ENCODE measurements around the gene EXOSC5. TPM values are rescaled to one million over a fixed set of nuclear protein-coding genes. Genes with fewer than 3 reads are reported as not detected.

EXOSC5 gene
- polyA plus RNA-seq, 4 donors: 9.4 to 36.4 (median 18.3) TPM

DNA sequence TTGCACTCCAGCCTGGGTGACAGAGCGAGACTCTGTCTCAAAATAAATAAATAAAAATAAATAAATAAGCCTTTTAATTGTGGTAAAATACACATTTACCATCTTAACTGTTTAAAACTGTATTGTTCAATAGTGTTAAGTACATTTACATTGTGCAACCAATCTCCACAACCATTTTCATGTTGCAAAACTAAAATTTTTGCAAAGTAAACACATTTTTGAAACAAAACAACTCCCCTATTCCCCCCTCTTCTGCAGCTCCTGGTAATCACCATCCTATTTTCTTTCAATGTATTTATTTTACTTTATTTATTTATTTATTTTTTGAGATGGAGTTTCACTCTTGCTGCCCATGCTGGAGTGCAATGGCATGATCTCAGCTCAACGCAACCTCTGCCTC, 27.4 kb downstream of the EXOSC5 start:
- 96 to 100% (median 96%) methylated on average over 2 of the region's 2 CpGs for WGBS, 3 donors
- H3K27ac ChIP-seq (ENCODE audit: low read depth in 1 of 3, low read length in 2 of 3): no peak overlapping the region
- no peaks in the 10 kb centered on the region for H3K9me3 ChIP-seq (ENCODE audit: control insufficient read depth in 2 of 2, insufficient read depth in 1 of 2, low read depth in 1 of 2, low read length in 1 of 2)
- H3K36me3 ChIP-seq (ENCODE audit: control insufficient read depth in 3 of 3, insufficient read depth in 2 of 3, low read depth in 1 of 3, low read length in 3 of 3): peaks cover 0 to 10% (median 0%) of the 10 kb centered on the region in 3 donors
- DNase-seq (no peak), FAIRE-seq (no peak)
- H3K4me1 ChIP-seq (ENCODE audit: control insufficient read depth in 3 of 3, insufficient read depth in 2 of 3, low read depth in 1 of 3, low read length in 2 of 3): peaks cover 2 to 13% (median 8%) of the 10 kb centered on the region in 3 donors
- no peak overlapping the region for H3K4me3 ChIP-seq (ENCODE audit: low read depth in 1 of 3, low read length in 3 of 3)
- H3K27me3 ChIP-seq (ENCODE audit: control insufficient read depth in 3 of 3, insufficient read depth in 3 of 3, low read length in 3 of 3): no peaks in the 10 kb centered on the region

DNA sequence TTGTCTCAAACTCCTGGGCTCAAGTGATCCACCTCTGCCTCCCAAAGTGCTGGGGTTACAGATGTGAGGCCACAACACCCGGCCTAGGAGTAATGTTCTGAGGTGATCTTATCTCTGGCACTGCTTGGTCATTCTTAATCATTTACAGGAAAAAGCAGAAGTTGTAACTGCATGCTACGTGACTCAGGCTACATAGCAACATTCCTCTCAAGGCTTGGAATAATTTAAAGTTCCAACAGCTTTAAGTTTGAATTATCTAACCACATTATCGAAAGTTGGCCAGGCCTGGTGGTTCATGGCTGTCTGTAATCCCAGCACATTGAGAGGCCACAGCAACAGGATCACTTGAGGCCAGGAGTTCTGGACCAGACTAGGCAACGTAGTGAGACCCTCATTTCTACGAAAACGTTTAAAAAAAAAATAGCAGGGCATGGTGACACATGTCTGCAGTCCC, 29.3 kb downstream of the EXOSC5 start:
- Histone ChIP-seq H3K9me3 (ENCODE audit: control insufficient read depth in 2 of 2, insufficient read depth in 1 of 2, low read depth in 1 of 2, low read length in 1 of 2) (no peaks in the 10 kb centered on the region), H3K4me3 (ENCODE audit: low read depth in 1 of 3, low read length in 3 of 3) (no peak overlapping the region), H3K36me3 (ENCODE audit: control insufficient read depth in 3 of 3, insufficient read depth in 2 of 3, low read depth in 1 of 3, low read length in 3 of 3) (peaks cover 0 to 10% (median 0%) of the 10 kb centered on the region in 3 donors), H3K4me1 (ENCODE audit: control insufficient read depth in 3 of 3, insufficient read depth in 2 of 3, low read depth in 1 of 3, low read length in 2 of 3) (peaks cover 3 to 22% (median 6%) of the 10 kb centered on the region in 3 donors), H3K27ac (ENCODE audit: low read depth in 1 of 3, low read length in 2 of 3) (peak overlapping the region in 2 of 3 donors; percentile 46 to 83), H3K27me3 (ENCODE audit: control insufficient read depth in 3 of 3, insufficient read depth in 3 of 3, low read length in 3 of 3) (no peaks in the 10 kb centered on the region)
- WGBS, 3 donors: 26 to 49% (median 33%) methylated on average over 6 of the region's 6 CpGs
- FAIRE-seq (no peak), DNase-seq (peak; percentile 53 to 67)

DNA sequence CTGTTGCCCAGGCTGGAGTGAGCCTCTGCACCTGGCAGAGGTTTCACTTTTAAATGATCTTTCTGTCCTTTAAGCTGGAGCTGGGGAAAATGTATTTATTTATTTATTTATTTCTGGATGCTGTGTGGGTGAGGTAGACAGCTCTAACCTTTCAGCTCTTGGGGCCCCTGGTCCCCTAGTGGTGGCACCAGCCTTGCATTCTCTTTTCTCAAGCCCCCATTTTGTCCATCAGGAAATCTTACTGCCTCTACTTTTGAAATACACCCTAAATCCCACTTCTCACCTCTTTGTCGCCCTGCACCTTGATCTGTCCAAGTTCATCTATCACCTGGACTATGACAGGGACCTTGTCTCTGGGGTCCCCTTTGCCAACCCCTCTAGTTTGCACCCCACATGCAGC, 31.1 kb downstream of the EXOSC5 start:
- Histone ChIP-seq H3K27ac (ENCODE audit: low read depth in 1 of 3, low read length in 2 of 3) (no peak overlapping the region), H3K4me3 (ENCODE audit: low read depth in 1 of 3, low read length in 3 of 3) (no peak overlapping the region), H3K4me1 (ENCODE audit: control insufficient read depth in 3 of 3, insufficient read depth in 2 of 3, low read depth in 1 of 3, low read length in 2 of 3) (peaks cover 4 to 29% (median 6%) of the 10 kb centered on the region in 3 donors), H3K9me3 (ENCODE audit: control insufficient read depth in 2 of 2, insufficient read depth in 1 of 2, low read depth in 1 of 2, low read length in 1 of 2) (no peaks in the 10 kb centered on the region), H3K36me3 (ENCODE audit: control insufficient read depth in 3 of 3, insufficient read depth in 2 of 3, low read depth in 1 of 3, low read length in 3 of 3) (peaks cover 0 to 10% (median 0%) of the 10 kb centered on the region in 3 donors), H3K27me3 (ENCODE audit: control insufficient read depth in 3 of 3, insufficient read depth in 3 of 3, low read length in 3 of 3) (no peaks in the 10 kb centered on the region)
- WGBS, 3 donors: 67 to 100% (median 96%) methylated on average over 1 of the region's 1 CpG
- DNase-seq (no peak), FAIRE-seq (no peak)

DNA sequence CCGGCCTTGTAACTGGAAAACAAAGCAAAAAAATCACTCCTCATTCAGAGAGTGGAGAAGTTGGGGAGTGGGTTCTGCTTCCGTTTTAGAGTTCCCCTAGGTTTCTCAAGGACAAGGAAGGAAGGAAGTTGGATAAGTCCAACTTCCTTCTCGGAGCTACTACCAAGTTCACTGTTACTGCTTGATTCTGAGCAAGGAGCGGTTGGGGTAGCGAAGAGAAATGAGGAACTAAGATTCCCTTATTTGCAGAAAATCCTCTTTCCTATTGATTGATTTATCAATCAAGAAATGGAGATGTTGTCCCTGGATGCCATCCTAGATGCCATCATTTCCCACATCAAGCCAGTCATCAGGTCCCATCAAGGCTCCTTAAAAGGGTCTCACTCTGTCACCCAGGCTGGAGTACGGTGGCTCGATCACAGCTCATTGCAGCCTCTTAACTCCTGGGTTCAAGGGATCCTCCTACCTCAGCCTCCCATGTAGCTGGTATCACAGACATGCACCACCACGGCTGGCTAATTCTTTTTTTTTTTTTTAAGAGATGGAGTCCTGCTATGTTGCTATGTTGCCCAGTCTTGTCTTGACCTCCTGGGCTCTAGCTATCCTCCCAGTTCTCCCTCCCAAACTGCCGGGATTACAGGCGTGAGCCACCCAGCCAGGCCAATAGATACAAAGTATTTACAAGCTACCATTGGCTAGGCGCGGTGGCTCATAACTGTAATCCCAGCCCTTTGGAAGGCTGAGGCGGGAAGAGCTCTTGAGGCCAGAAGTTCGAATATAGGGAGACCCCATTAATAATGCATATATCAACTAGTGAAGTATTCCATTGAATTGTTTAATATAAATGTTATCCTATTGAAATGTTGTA, 32.4 kb downstream of the EXOSC5 start:
- 73 to 76% (median 75%) methylated on average over 14 of the region's 14 CpGs for WGBS, 3 donors
- H3K9me3 ChIP-seq (ENCODE audit: control insufficient read depth in 2 of 2, insufficient read depth in 1 of 2, low read depth in 1 of 2, low read length in 1 of 2): no peaks in the 10 kb centered on the region
- no peak for DNase-seq
- peaks cover 4 to 29% (median 6%) of the 10 kb centered on the region in 3 donors for H3K4me1 ChIP-seq (ENCODE audit: control insufficient read depth in 3 of 3, insufficient read depth in 2 of 3, low read depth in 1 of 3, low read length in 2 of 3)
- FAIRE-seq: no peak
- peak overlapping the region; percentile 39 to 77 (median 54) for H3K4me3 ChIP-seq (ENCODE audit: low read depth in 1 of 3, low read length in 3 of 3)
- H3K27ac ChIP-seq (ENCODE audit: low read depth in 1 of 3, low read length in 2 of 3): peak overlapping the region; percentile 84 to 98 (median 97)
- H3K36me3 ChIP-seq (ENCODE audit: control insufficient read depth in 3 of 3, insufficient read depth in 2 of 3, low read depth in 1 of 3, low read length in 3 of 3): peaks cover 0 to 10% (median 0%) of the 10 kb centered on the region in 3 donors
- no peaks in the 10 kb centered on the region for H3K27me3 ChIP-seq (ENCODE audit: control insufficient read depth in 3 of 3, insufficient read depth in 3 of 3, low read length in 3 of 3)

DNA sequence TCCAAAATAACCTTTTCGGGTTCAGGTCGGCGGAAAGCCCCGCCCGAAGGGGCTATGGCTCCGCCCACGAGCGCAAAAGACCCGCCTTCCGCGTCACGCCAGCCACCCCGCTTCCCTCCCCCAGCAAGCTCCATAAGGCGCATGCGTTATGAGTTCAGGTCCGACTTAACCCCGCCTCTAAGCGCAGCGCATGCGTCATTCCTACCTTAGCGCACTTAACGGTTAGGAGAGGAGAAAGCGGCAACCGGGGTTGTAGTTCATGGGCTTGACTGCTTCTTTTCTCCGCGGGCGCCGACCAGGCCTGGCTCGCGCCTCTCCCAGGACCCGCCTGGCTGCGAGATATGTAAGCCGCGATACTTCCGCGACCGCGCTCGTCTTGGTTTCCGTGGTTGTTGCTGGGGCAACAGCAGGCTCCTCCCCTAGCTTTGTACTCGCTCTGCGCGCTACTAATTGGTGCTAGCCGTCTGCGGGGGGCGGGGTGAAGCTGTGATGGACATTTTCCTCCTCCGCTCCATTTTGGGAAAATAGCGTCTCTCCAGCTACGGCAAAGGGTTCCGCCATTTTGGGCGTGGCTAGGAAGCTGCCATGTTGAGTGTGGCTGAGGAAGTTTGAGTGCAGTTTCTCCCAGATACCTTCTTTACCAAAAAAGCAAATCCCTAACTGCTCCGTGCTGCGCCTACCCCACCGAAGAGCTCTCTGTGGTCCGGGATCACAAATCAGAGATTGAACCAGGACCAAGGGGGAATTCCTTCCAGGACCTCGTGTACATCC, 33.2 kb downstream of the EXOSC5 start, which contains the start of gene B9D2:
Gene B9D2 (minus strand): TSS at position 397 of the 771 bp plus-strand sequence. CDS start 630 bp downstream, outside the sequence.
- DNase-seq: peak; percentile 99
- Histone ChIP-seq H3K27ac (ENCODE audit: low read depth in 1 of 3, low read length in 2 of 3) (peak within 1 kb of the TSS; percentile 84 to 98 (median 97)), H3K9me3 (ENCODE audit: control insufficient read depth in 2 of 2, insufficient read depth in 1 of 2, low read depth in 1 of 2, low read length in 1 of 2) (no peaks in the 10 kb centered on the region), H3K4me1 (ENCODE audit: control insufficient read depth in 3 of 3, insufficient read depth in 2 of 3, low read depth in 1 of 3, low read length in 2 of 3) (peaks cover 4 to 29% (median 6%) of the 10 kb centered on the region in 3 donors), H3K4me3 (ENCODE audit: low read depth in 1 of 3, low read length in 3 of 3) (peak within 1 kb of the TSS; percentile 47 to 77 (median 69)), H3K36me3 (ENCODE audit: control insufficient read depth in 3 of 3, insufficient read depth in 2 of 3, low read depth in 1 of 3, low read length in 3 of 3) (peaks cover 0 to 6% (median 0%) of the 10 kb centered on the region in 3 donors), H3K27me3 (ENCODE audit: control insufficient read depth in 3 of 3, insufficient read depth in 3 of 3, low read length in 3 of 3) (no peaks in the 10 kb centered on the region)
- WGBS, 3 donors: 0 to 1% (median 0%) methylated on average over 51 to 56 of the region's 56 CpGs
- no peak for FAIRE-seq

DNA sequence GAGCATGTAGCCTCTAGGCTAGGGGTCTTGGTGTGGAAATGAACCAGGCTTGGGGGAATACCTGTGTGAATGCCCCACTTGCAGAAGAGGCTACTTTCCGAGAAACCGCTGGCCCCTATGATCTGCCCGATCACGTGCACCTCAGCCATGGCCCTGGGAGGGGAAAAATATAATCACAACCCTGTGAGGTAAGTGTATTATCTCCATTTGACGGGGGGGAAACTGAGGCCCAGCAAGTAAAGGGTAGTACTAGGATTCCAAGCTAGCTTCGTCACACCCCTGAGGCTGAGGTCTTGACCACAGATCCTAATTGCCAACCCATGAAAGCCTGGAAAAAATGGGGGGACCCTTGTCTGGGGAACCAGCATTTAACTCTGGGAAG, 33.8 kb downstream of the EXOSC5 start:
- FAIRE-seq (no peak), DNase-seq (no peak)
- H3K4me3 ChIP-seq (ENCODE audit: low read depth in 1 of 3, low read length in 3 of 3): peak overlapping the region in 2 of 3 donors; percentile 69 to 77
- WGBS, 3 donors: 42 to 52% (median 47%) methylated on average over 6 of the region's 6 CpGs
- H3K27ac ChIP-seq (ENCODE audit: low read depth in 1 of 3, low read length in 2 of 3): peak overlapping the region; percentile 80 to 98 (median 97)
- H3K9me3 ChIP-seq (ENCODE audit: control insufficient read depth in 2 of 2, insufficient read depth in 1 of 2, low read depth in 1 of 2, low read length in 1 of 2): no peaks in the 10 kb centered on the region
- H3K4me1 ChIP-seq (ENCODE audit: control insufficient read depth in 3 of 3, insufficient read depth in 2 of 3, low read depth in 1 of 3, low read length in 2 of 3): peaks cover 4 to 29% (median 6%) of the 10 kb centered on the region in 3 donors
- peaks cover 0 to 3% (median 0%) of the 10 kb centered on the region in 3 donors for H3K36me3 ChIP-seq (ENCODE audit: control insufficient read depth in 3 of 3, insufficient read depth in 2 of 3, low read depth in 1 of 3, low read length in 3 of 3)
- no peaks in the 10 kb centered on the region for H3K27me3 ChIP-seq (ENCODE audit: control insufficient read depth in 3 of 3, insufficient read depth in 3 of 3, low read length in 3 of 3)

DNA sequence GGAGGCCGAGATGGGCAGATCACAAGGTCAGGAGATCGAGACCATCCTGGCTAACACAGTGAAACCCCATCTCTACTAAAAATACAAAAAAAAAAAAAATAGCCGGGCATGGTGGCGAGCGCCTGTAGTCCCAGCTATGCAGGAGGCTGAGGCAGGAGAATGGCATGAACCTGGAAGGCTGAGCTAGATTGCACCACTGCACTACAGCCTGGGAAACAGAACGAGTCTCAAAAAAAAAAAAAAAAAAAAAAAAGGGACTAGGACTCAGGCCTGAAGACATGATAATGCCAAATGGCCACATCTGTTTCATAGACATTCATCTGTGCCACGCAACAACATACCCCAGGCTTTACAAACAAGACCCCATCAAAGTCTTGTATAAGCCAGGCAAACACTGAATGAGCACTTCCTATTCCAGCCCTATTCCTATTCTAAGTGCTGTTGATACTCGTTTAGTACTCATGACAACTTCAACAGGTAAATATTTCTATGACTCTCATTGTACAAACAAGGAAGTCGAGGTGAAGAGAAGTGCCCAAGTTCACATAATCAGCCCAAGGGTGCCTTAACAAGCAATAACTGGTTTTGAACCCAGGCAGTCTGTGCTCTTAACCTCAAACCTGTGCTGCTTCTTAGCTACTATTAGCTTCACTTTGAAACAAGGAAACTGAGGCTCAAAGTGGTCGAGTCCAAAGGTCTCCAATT, 34.9 kb downstream of the EXOSC5 start:
- no peak overlapping the region for H3K4me3 ChIP-seq (ENCODE audit: low read depth in 1 of 3, low read length in 3 of 3)
- H3K4me1 ChIP-seq (ENCODE audit: control insufficient read depth in 3 of 3, insufficient read depth in 2 of 3, low read depth in 1 of 3, low read length in 2 of 3): peaks cover 3 to 19% (median 4%) of the 10 kb centered on the region in 3 donors
- FAIRE-seq: no peak
- WGBS, 3 donors: 66 to 80% (median 68%) methylated on average over 8 to 10 of the region's 10 CpGs
- H3K9me3 ChIP-seq (ENCODE audit: control insufficient read depth in 2 of 2, insufficient read depth in 1 of 2, low read depth in 1 of 2, low read length in 1 of 2): no peaks in the 10 kb centered on the region
- DNase-seq: peak; percentile 40 to 60
- peaks cover 0 to 4% (median 0%) of the 10 kb centered on the region in 3 donors for H3K36me3 ChIP-seq (ENCODE audit: control insufficient read depth in 3 of 3, insufficient read depth in 2 of 3, low read depth in 1 of 3, low read length in 3 of 3)
- H3K27me3 ChIP-seq (ENCODE audit: control insufficient read depth in 3 of 3, insufficient read depth in 3 of 3, low read length in 3 of 3): no peaks in the 10 kb centered on the region
- H3K27ac ChIP-seq (ENCODE audit: low read depth in 1 of 3, low read length in 2 of 3): peak overlapping the region; percentile 37 to 65 (median 47)
